H1 (cell line): ENCODE data around the gene NRXN2. TPM values are rescaled to one million over a fixed set of nuclear protein-coding genes. Genes with fewer than 3 reads are reported as not detected.
A peak's percentile ranks its signal among the peaks of the same experiment; 100 is the strongest.

Experiments
- CTCF ChIA-PET: fragments of 300-600 bp; sonication (Branson Sonifier 250); formaldehyde crosslinking; loops from one replicate; lab custom pipeline; 2021; ENCODE audit not compliant: partially characterized antibody; lab: Charles Lee
- POLR2A ChIA-PET: fragments of 300-600 bp; sonication (Branson Sonifier 250); formaldehyde crosslinking; loops from one replicate; lab custom pipeline; 2021; ENCODE audit warnings: inconsistent platforms; ENCODE audit not compliant: partially characterized antibody; lab: Charles Lee
- DNase-seq, 2 experiments: peaks; one replicate each; pipeline versions ENCODE4 v3.0.0 to v3.0.0-alpha.2; 2010 to 2022; ENCODE audit warnings: low spot score in 2 of 2, low read depth in 1 of 2, mixed read lengths in 1 of 2
- FAIRE-seq: peaks from 2 replicates; lab custom pipeline; 2011; peaks lifted over from hg19 to GRCh38; lab: Jason Lieb, UNC
- H2AFZ ChIP-seq: 2 replicates; pipeline ENCODE4 v1.8.1; 2012; ENCODE audit warnings: low read length, inconsistent platforms
- H2AK5ac ChIP-seq: 2 replicates; pipeline ENCODE4 v1.6.1; 2013; ENCODE audit warnings: low read depth, low read length
- H2BK120ac ChIP-seq: replicated peaks from 2 replicates; pipeline ENCODE3; 2013; ENCODE audit warnings: low read depth, low read length, inconsistent platforms
- H2BK12ac ChIP-seq: 2 replicates; pipeline ENCODE4 v1.6.1; 2013; ENCODE audit warnings: low read depth, low read length
- H2BK15ac ChIP-seq: 2 replicates; pipeline ENCODE4 v1.6.1; 2013; ENCODE audit warnings: low read length
- H2BK20ac ChIP-seq: 2 replicates; pipeline ENCODE4 v1.6.1; 2013; ENCODE audit warnings: low read length
- H2BK5ac ChIP-seq: 2 replicates; pipeline ENCODE4 v1.6.1; 2013; ENCODE audit warnings: low read depth, low read length
- H3K14ac ChIP-seq: 2 replicates; pipeline ENCODE4 v1.6.1; 2013; ENCODE audit warnings: inconsistent platforms; ENCODE audit not compliant: insufficient read length
- H3K18ac ChIP-seq: 2 replicates; pipeline ENCODE4 v1.6.1; 2013; ENCODE audit warnings: low read length; ENCODE audit errors: extremely low read depth
- H3K23ac ChIP-seq: 2 replicates; pipeline ENCODE4 v1.6.1; 2013; ENCODE audit warnings: inconsistent platforms; ENCODE audit not compliant: insufficient read length
- H3K23me2 ChIP-seq: 2 replicates; pipeline ENCODE4 v1.6.1; 2013; ENCODE audit warnings: low read depth, low read length
- H3K27ac ChIP-seq: 2 replicates; pipeline ENCODE4 v1.6.1; 2011; ENCODE audit warnings: low read depth, low read length, inconsistent platforms
- H3K27me3 ChIP-seq, 4 experiments: replicated peaks in 1 of 4; 1 replicate in 1 of 4; 2 replicates in 3 of 4; pipeline versions ENCODE4 v1.6.1 to v1.8.1; 2011 to 2013; ENCODE audit warnings: low read length in 3 of 4, mild to moderate bottlenecking in 3 of 4, inconsistent platforms in 2 of 4, mixed read lengths in 2 of 4, moderate library complexity in 1 of 4; ENCODE audit not compliant: control insufficient read depth in 3 of 4, insufficient read depth in 3 of 4; ENCODE audit errors: extremely low read depth in 1 of 4
- H3K36me3 ChIP-seq, 4 experiments: 2 replicates each; pipeline versions ENCODE4 v1.6.1 to v1.8.1; 2011 to 2013; ENCODE audit warnings: mild to moderate bottlenecking in 4 of 4, low read length in 3 of 4, moderate library complexity in 2 of 4, control low read depth in 1 of 4, inconsistent platforms in 1 of 4; ENCODE audit not compliant: insufficient read depth in 4 of 4, control insufficient read depth in 2 of 4
- H3K4ac ChIP-seq: replicated peaks from 2 replicates; pipeline ENCODE3; 2013; ENCODE audit warnings: low read length, low read depth, mixed read lengths, inconsistent platforms; ENCODE audit not compliant: insufficient read length
- H3K4me1 ChIP-seq, 4 experiments: replicated peaks in 1 of 4; 1 replicate in 1 of 4; 2 replicates in 3 of 4; pipeline versions ENCODE4 v1.6.1 to v1.8.1; 2011 to 2013; ENCODE audit warnings: low read length in 3 of 4, inconsistent platforms in 2 of 4, mixed read lengths in 1 of 4; ENCODE audit not compliant: insufficient read depth in 4 of 4, control insufficient read depth in 3 of 4
- H3K4me2 ChIP-seq, 2 experiments: 2 replicates each; pipeline versions ENCODE4 v1.6.1 to v1.8.1; 2011 to 2013; ENCODE audit warnings: low read depth in 2 of 2, low read length in 2 of 2, control low read depth in 1 of 2, inconsistent platforms in 1 of 2, mild to moderate bottlenecking in 1 of 2; ENCODE audit not compliant: insufficient read depth in 1 of 2
- H3K4me3 ChIP-seq, 4 experiments: fragments of 200-600, 300-600 bp in 1 of 4; sonication (generic), shearing (Covaris generic), sonication (Bioruptor Twin) in 1 of 4; 2 replicates each; pipeline versions ENCODE4 v1.5.1 to v1.8.1; 2011 to 2016; ENCODE audit warnings: low read length in 4 of 4, low read depth in 3 of 4, control low read depth in 2 of 4, inconsistent platforms in 2 of 4, mild to moderate bottlenecking in 2 of 4, mixed read lengths in 1 of 4, moderate library complexity in 1 of 4; ENCODE audit not compliant: insufficient read depth in 2 of 4; ENCODE audit errors: extremely low read depth in 1 of 4
- H3K56ac ChIP-seq: replicated peaks from 2 replicates; pipeline ENCODE3; 2013; ENCODE audit warnings: low read depth, mild to moderate bottlenecking, mixed read lengths, low read length, inconsistent platforms; ENCODE audit not compliant: insufficient read length
- H3K79me1 ChIP-seq: 2 replicates; pipeline ENCODE4 v1.6.1; 2013; ENCODE audit warnings: low read depth, low read length, control low read depth
- H3K79me2 ChIP-seq, 2 experiments: 2 replicates each; pipeline versions ENCODE4 v1.6.1 to v1.8.1; 2012 to 2013; ENCODE audit warnings: low read length in 2 of 2, mild to moderate bottlenecking in 2 of 2, inconsistent platforms in 1 of 2; ENCODE audit not compliant: insufficient read depth in 2 of 2, control insufficient read depth in 1 of 2
- H3K9ac ChIP-seq, 4 experiments: replicated peaks in 1 of 4; 1 replicate in 1 of 4; 2 replicates in 3 of 4; pipeline versions ENCODE4 v1.6.1 to v1.8.1; 2011 to 2013; ENCODE audit warnings: low read depth in 3 of 4, low read length in 3 of 4, control low read depth in 2 of 4, mild to moderate bottlenecking in 2 of 4, moderate library complexity in 2 of 4, inconsistent platforms in 1 of 4; ENCODE audit errors: extremely low read depth in 1 of 4
- H3K9me3 ChIP-seq, 2 experiments: 2 replicates each; pipeline versions ENCODE4 v1.6.1 to v1.8.1; 2012 to 2013; ENCODE audit warnings: mild to moderate bottlenecking in 2 of 2, moderate library complexity in 2 of 2, control low read depth in 1 of 2, inconsistent platforms in 1 of 2, low read depth in 1 of 2, low read length in 1 of 2, mixed read lengths in 1 of 2; ENCODE audit not compliant: insufficient read depth in 2 of 2
- H4K20me1 ChIP-seq, 2 experiments: replicated peaks in 1 of 2; 2 replicates each; pipeline versions ENCODE3 to v1.8.1; 2011 to 2013; ENCODE audit warnings: inconsistent platforms in 2 of 2, low read length in 2 of 2, mild to moderate bottlenecking in 1 of 2; ENCODE audit not compliant: insufficient read depth in 2 of 2, control insufficient read depth in 1 of 2
- H4K5ac ChIP-seq: 2 replicates; pipeline ENCODE4 v1.6.1; 2013; ENCODE audit warnings: low read length, low read depth, mixed read lengths, inconsistent platforms; ENCODE audit not compliant: insufficient read length
- H4K8ac ChIP-seq: 2 replicates; pipeline ENCODE4 v1.8.0; 2013; ENCODE audit warnings: mild to moderate bottlenecking, moderate library complexity, low read length, inconsistent platforms; ENCODE audit not compliant: insufficient read depth; ENCODE audit errors: extremely low read depth
- H4K91ac ChIP-seq: replicated peaks from 2 replicates; pipeline ENCODE3; 2013; ENCODE audit warnings: low read length, mixed read lengths, inconsistent platforms; ENCODE audit not compliant: insufficient read length
- BACH1 ChIP-seq: IDR thresholded peaks from 2 replicates; pipeline ENCODE4 v1.6.1; 2012; ENCODE audit warnings: low read length, improper control_type of control experiment
- CHD1 ChIP-seq: IDR thresholded peaks from 2 replicates; pipeline ENCODE4 v1.6.1; 2012; ENCODE audit warnings: low read depth, low read length, improper control_type of control experiment
- EZH2 ChIP-seq: fragments of 200-600 bp; sonication (generic); IDR thresholded peaks from 2 replicates; pipeline ENCODE4 v1.7.1; 2012; ENCODE audit warnings: low read depth, mild to moderate bottlenecking, moderate library complexity, low read length, inconsistent platforms; ENCODE audit not compliant: severe bottlenecking
- POU5F1 ChIP-seq: IDR thresholded peaks from 2 replicates; pipeline ENCODE4 v1.6.1; 2011; ENCODE audit warnings: low read depth, mild to moderate bottlenecking, low read length, moderate library complexity
- SP4 ChIP-seq: IDR thresholded peaks from 2 replicates; pipeline ENCODE4 v1.6.1; 2012; ENCODE audit warnings: low read length, inconsistent platforms
- WGBS, 2 experiments: shearing (Covaris generic) in 1 of 2; methylation state at CpG; one replicate each; pipeline versions ENCODE4 v1.1.6 to v1.1.7; 2013 to 2015; ENCODE audit warnings: low lambda C conversion rate in 2 of 2, mixed read lengths in 2 of 2, inconsistent platforms in 1 of 2, low coverage in 1 of 2, missing lambda C conversion rate in 1 of 2; ENCODE audit not compliant: insufficient replicate concordance in 2 of 2, insufficient coverage in 1 of 2, insufficient read length in 1 of 2; ENCODE audit errors: extremely low coverage in 1 of 2, missing lambda C conversion rate in 1 of 2; 5-methylcytosine and 5-hydroxymethylcytosine counted together
- polyA plus RNA-seq, 7 experiments: library from polyadenylated mRNA; depleted of rRNA in 3 of 7; stranded (reverse) in 5 of 7; unstranded in 2 of 7; fragments of >200 nt in 5 of 7; fragments of 200-250 nt in 2 of 7; gene quantifications; 1 replicate in 5 of 7; 2 replicates in 1 of 7; 4 replicates in 1 of 7; pipeline versions ENCODE4 v1.2.1 to v1.2.3, GENCODE V29; 2011 to 2013; ENCODE audit warnings: missing spikeins in 2 of 7, mixed read lengths in 2 of 7
- total RNA-seq: library from RNA; stranded (reverse); fragmentation: NEBNext Ultra II Directional; extraction: Animal tissue kit (Norgen Biotek cat#: 25700); gene quantifications from 2 replicates; pipeline ENCODE4 v1.2.1, GENCODE V29; 2021

NRXN2 gene
- total and polyA plus RNA-seq, 2 of the 8 experiments (the other 6 are each of a cell fraction or from before 2014, with no cell fraction given): 1.3 to 11.5 TPM

DNA sequence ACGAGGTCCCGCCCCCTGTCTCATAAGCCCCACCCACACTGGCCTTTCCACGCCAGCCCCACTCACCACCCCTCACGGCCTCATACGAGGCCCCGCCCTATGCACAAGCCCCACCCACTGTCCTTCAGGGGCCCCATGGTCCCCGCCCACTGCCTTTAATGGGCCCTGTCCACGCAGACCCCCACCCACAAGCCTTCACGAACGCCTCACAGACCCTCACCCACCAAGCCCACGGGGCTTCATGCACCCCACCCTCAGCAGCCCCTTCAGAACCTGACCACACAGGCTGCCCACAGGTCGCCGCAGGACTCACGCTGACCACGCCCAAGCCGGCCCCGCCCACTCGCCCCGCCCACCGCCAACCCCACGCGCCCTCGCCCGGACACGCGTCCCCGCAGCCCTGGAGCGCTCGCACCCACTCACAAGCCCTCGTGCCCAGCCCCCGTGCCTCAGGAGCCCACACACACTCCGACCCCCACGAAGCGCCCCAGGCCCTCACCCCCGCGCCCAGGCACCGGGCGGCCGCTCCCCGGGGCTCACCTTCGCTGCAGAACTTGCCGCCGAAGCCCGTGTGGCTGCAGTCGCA lies 10.5 kb downstream of the NRXN2 start:
- H3K4me3 ChIP-seq: peak overlapping the region; percentile 28 to 55 (median 42); a peak in 5 of 8 replicates
- POLR2A ChIA-PET: interaction anchor here (0.6 to 1.7 kb wide), 3 partner anchors 10 to 65 kb away, joined by 3 to 4 read pairs (median 3); partner anchors contain the start of gene NRXN2

More for the DNA sequence above, 10.5 kb downstream of the NRXN2 start:
- no peak overlapping the region for H3K23ac ChIP-seq
- H3K79me2 ChIP-seq: no peaks in the 10 kb centered on the region
- CTCF ChIA-PET: interaction anchor here (2.2 kb wide), 1 partner anchor 9 kb away, joined by 11 read pairs; no protein-coding TSS in a partner anchor
- H2BK5ac ChIP-seq: no peak overlapping the region; the same call in 1 of the 2 replicates
- H3K27ac ChIP-seq: no peak overlapping the region
- peaks cover 2 to 4% of the 10 kb centered on the region in 2 experiments for H4K20me1 ChIP-seq
- FAIRE-seq (no peak), DNase-seq (no peak)
- H3K79me1 ChIP-seq: no peaks in the 10 kb centered on the region; the same call in 1 of the 2 replicates
- H2BK20ac ChIP-seq: 0 out of 2 replicates have a peak overlapping the region, but pooled peaks have one; percentile 72
- H3K27me3 ChIP-seq: peaks cover 12 to 49% (median 33%) of the 10 kb centered on the region in 4 experiments
- no peak overlapping the region for H3K9ac ChIP-seq
- H2AK5ac ChIP-seq: no peak overlapping the region
- H2BK120ac ChIP-seq: no peak overlapping the region
- no peak for TF ChIP-seq EZH2
- TF ChIP-seq BACH1: no peak
- TF ChIP-seq SP4: no peak
- TF ChIP-seq CHD1: no peak
- no peak for TF ChIP-seq POU5F1
- no CpG with 5 or more reads among the region's 45 CpGs for WGBS, 2 experiments
- H3K4ac ChIP-seq: no peak overlapping the region
- H3K4me1 ChIP-seq: peaks cover 12 to 28% (median 20%) of the 10 kb centered on the region in 4 experiments
- 0 out of 2 replicates have a peak overlapping the region, but pooled peaks have one; percentile 45 for H2BK12ac ChIP-seq
- H4K91ac ChIP-seq: no peak overlapping the region
- H2BK15ac ChIP-seq: peak overlapping the region; percentile 99; the same call in 1 of the 2 replicates
- peak overlapping the region; percentile 66 to 80 for H3K4me2 ChIP-seq
- no peak overlapping the region for H3K14ac ChIP-seq
- H4K8ac ChIP-seq: peak overlapping the region; percentile 29; the same call in 1 of the 2 replicates
- H2AFZ ChIP-seq: no peak overlapping the region
- peaks cover 0 to 3% (median 0%) of the 10 kb centered on the region in 4 experiments; a peak in 1 of 8 replicates for H3K36me3 ChIP-seq
- no peaks in the 10 kb centered on the region for H3K9me3 ChIP-seq
- H3K23me2 ChIP-seq: peaks cover 12% of the 10 kb centered on the region; the same call in 1 of the 2 replicates
- no peak overlapping the region for H4K5ac ChIP-seq
- H3K18ac ChIP-seq: peak overlapping the region; percentile 32; the same call in 1 of the 2 replicates
- H3K56ac ChIP-seq: no peak overlapping the region
